ENCODE measurements around the gene GPAT2.
"Not testable (repeated sequence)": the region's sequence is repeated elsewhere in the genome, so short reads cannot be mapped to it uniquely, and the experiment has no call there.

Gene GPAT2

GRCh38 chr2:96065381-96065930, 30.7 kb upstream of the GPAT2 start:
- DNase-seq (ENCODE audit: low read depth), result no peak
- H3K4me3 ChIP-seq (ENCODE audit: control insufficient read depth, low read depth, low read length), result no peak overlapping the region
- no peak for TF ChIP-seq CTCF (IDR thresholded peaks at IDR 0.05; ENCODE audit: control insufficient read depth, insufficient read depth, low read depth, low read length, missing control alignments)

GRCh38 chr2:96064760-96065159, 30.0 kb upstream of the GPAT2 start:
- not testable (repeated sequence) for DNase-seq (ENCODE audit: low read depth); H3K4me3 ChIP-seq (ENCODE audit: control insufficient read depth, low read depth, low read length)

GRCh38 chr2:96064047-96064675, 29.4 kb upstream of the GPAT2 start:
- DNase-seq (ENCODE audit: low read depth); H3K4me3 ChIP-seq (ENCODE audit: control insufficient read depth, low read depth, low read length): not testable (repeated sequence)

GRCh38 chr2:96063116-96063899, 28.6 kb upstream of the GPAT2 start:
- peak; percentile 67 for TF ChIP-seq CTCF (IDR thresholded peaks at IDR 0.05; ENCODE audit: control insufficient read depth, insufficient read depth, low read depth, low read length, missing control alignments)
- not testable (repeated sequence) for H3K4me3 ChIP-seq (ENCODE audit: control insufficient read depth, low read depth, low read length)
- DNase-seq (ENCODE audit: low read depth), result peak; percentile 57

- not testable (repeated sequence) for DNase-seq (ENCODE audit: low read depth); H3K4me3 ChIP-seq (ENCODE audit: control insufficient read depth, low read depth, low read length)
Measured at GRCh38 chr2:96062483-96062882, 27.8 kb upstream of the GPAT2 start.

GRCh38 chr2:96061901-96062300, 27.2 kb upstream of the GPAT2 start:
- not testable (repeated sequence) for H3K4me3 ChIP-seq (ENCODE audit: control insufficient read depth, low read depth, low read length); DNase-seq (ENCODE audit: low read depth)

- not testable (repeated sequence) for DNase-seq (ENCODE audit: low read depth)
Measured at GRCh38 chr2:96061197-96061817, 26.6 kb upstream of the GPAT2 start.

GRCh38 chr2:96060325-96060724, 25.6 kb upstream of the GPAT2 start:
- H3K4me3 ChIP-seq (ENCODE audit: control insufficient read depth, low read depth, low read length); DNase-seq (ENCODE audit: low read depth): not testable (repeated sequence)

More at GRCh38 chr2:96061197-96061817, 26.6 kb upstream of the GPAT2 start:
- H3K4me3 ChIP-seq (ENCODE audit: control insufficient read depth, low read depth, low read length), result not testable (repeated sequence)

- not testable (repeated sequence) for DNase-seq (ENCODE audit: low read depth); H3K4me3 ChIP-seq (ENCODE audit: control insufficient read depth, low read depth, low read length)
Measured at GRCh38 chr2:96059443-96059842, 24.7 kb upstream of the GPAT2 start.

GRCh38 chr2:96055830-96056229, 21.1 kb upstream of the GPAT2 start:
- H3K4me3 ChIP-seq (ENCODE audit: control insufficient read depth, low read depth, low read length), result not testable (repeated sequence)

GRCh38 chr2:96054537-96054936, 19.8 kb upstream of the GPAT2 start:
- not testable (repeated sequence) for H3K4me3 ChIP-seq (ENCODE audit: control insufficient read depth, low read depth, low read length); DNase-seq (ENCODE audit: low read depth)

More at GRCh38 chr2:96055830-96056229, 21.1 kb upstream of the GPAT2 start:
- not testable (repeated sequence) for DNase-seq (ENCODE audit: low read depth)

- H3K4me3 ChIP-seq (ENCODE audit: control insufficient read depth, low read depth, low read length); DNase-seq (ENCODE audit: low read depth): not testable (repeated sequence)
Measured at GRCh38 chr2:96053385-96053784, 18.7 kb upstream of the GPAT2 start.

GRCh38 chr2:96052632-96053031, 17.9 kb upstream of the GPAT2 start:
- H3K4me3 ChIP-seq (ENCODE audit: control insufficient read depth, low read depth, low read length); DNase-seq (ENCODE audit: low read depth): not testable (repeated sequence)

GRCh38 chr2:96049917-96050262, 15.2 kb upstream of the GPAT2 start:
- not testable (repeated sequence) for DNase-seq (ENCODE audit: low read depth)

GRCh38 chr2:96049049-96049916, 14.6 kb upstream of the GPAT2 start:
- not testable (repeated sequence) for H3K4me3 ChIP-seq (ENCODE audit: control insufficient read depth, low read depth, low read length); DNase-seq (ENCODE audit: low read depth)

More at GRCh38 chr2:96049917-96050262, 15.2 kb upstream of the GPAT2 start:
- H3K4me3 ChIP-seq (ENCODE audit: control insufficient read depth, low read depth, low read length), result not testable (repeated sequence)

All from AG09309 (cell line).